Skeletal muscle satellite cell (primary cell): ENCODE data around the gene TSFM.

Source experiments
- H3K27me3 ChIP-seq: 2 replicates; pipeline ENCODE4 v1.7.0; 2013; ENCODE audit warnings: low read length; ENCODE audit not compliant: control insufficient read depth, insufficient read depth
- H3K36me3 ChIP-seq: 2 replicates; pipeline ENCODE4 v1.7.0; 2013; ENCODE audit warnings: mild to moderate bottlenecking, control low read depth, low read length; ENCODE audit not compliant: insufficient read depth
- H3K4me1 ChIP-seq: 2 replicates; pipeline ENCODE4 v1.7.0; 2013; ENCODE audit warnings: low read length; ENCODE audit not compliant: control insufficient read depth, insufficient read depth
- H3K4me2 ChIP-seq: 2 replicates; pipeline ENCODE4 v1.7.0; 2013; ENCODE audit warnings: mild to moderate bottlenecking, low read length
- H3K4me3 ChIP-seq: 2 replicates; pipeline ENCODE4 v1.7.0; 2013; ENCODE audit warnings: low read length
- H3K9ac ChIP-seq: 2 replicates; pipeline ENCODE4 v1.7.0; 2013; ENCODE audit warnings: mild to moderate bottlenecking, low read depth, low read length, moderate library complexity
- H3K9me3 ChIP-seq: replicated peaks from 2 replicates; pipeline ENCODE4 v1.7.0; 2013; ENCODE audit warnings: mild to moderate bottlenecking, control low read depth, low read length

TSFM gene

GRCh38 chr12:57834086-57834876 is 51.7 kb downstream of the TSFM start:
- peaks cover 2% of the 10 kb centered on the region for H3K36me3 ChIP-seq
- H3K27me3 ChIP-seq, result no peaks in the 10 kb centered on the region
- H3K9me3 ChIP-seq, result no peaks in the 10 kb centered on the region
- no peak overlapping the region for H3K9ac ChIP-seq
- H3K4me1 ChIP-seq, result peaks cover 60% of the 10 kb centered on the region
- no peak overlapping the region for H3K4me3 ChIP-seq
- no peak overlapping the region for H3K4me2 ChIP-seq

GRCh38 chr12:57835366-57836288 is 53.0 kb downstream of the TSFM start:
- H3K9me3 ChIP-seq, result no peaks in the 10 kb centered on the region
- no peaks in the 10 kb centered on the region for H3K27me3 ChIP-seq
- H3K4me3 ChIP-seq, result no peak overlapping the region
- H3K4me1 ChIP-seq, result peaks cover 65% of the 10 kb centered on the region
- H3K9ac ChIP-seq, result no peak overlapping the region
- H3K36me3 ChIP-seq, result no peaks in the 10 kb centered on the region
- H3K4me2 ChIP-seq, result peak overlapping the region; percentile 68

- H3K4me2 ChIP-seq, result peak overlapping the region; percentile 68
- no peaks in the 10 kb centered on the region for H3K36me3 ChIP-seq
- H3K9ac ChIP-seq, result peak overlapping the region; percentile 36
- no peaks in the 10 kb centered on the region for H3K27me3 ChIP-seq
- H3K4me1 ChIP-seq, result peaks cover 73% of the 10 kb centered on the region
- no peaks in the 10 kb centered on the region for H3K9me3 ChIP-seq
- peak overlapping the region; percentile 47 for H3K4me3 ChIP-seq
These were observed 54.1 kb downstream of the TSFM start for GRCh38 chr12:57836442-57837375.

GRCh38 chr12:57837864-57838562 is 55.4 kb downstream of the TSFM start:
- H3K9me3 ChIP-seq, result no peaks in the 10 kb centered on the region
- H3K36me3 ChIP-seq, result no peaks in the 10 kb centered on the region
- H3K27me3 ChIP-seq, result no peaks in the 10 kb centered on the region
- H3K4me1 ChIP-seq, result peaks cover 73% of the 10 kb centered on the region
- no peak overlapping the region for H3K9ac ChIP-seq
- peak overlapping the region; percentile 68 for H3K4me2 ChIP-seq
- H3K4me3 ChIP-seq, result peak overlapping the region; percentile 26

GRCh38 chr12:57838594-57839302 is 56.2 kb downstream of the TSFM start:
- H3K36me3 ChIP-seq, result no peaks in the 10 kb centered on the region
- peak overlapping the region; percentile 68 for H3K4me2 ChIP-seq
- H3K4me1 ChIP-seq, result peaks cover 74% of the 10 kb centered on the region
- H3K4me3 ChIP-seq, result no peak overlapping the region
- no peaks in the 10 kb centered on the region for H3K9me3 ChIP-seq
- no peak overlapping the region for H3K9ac ChIP-seq
- H3K27me3 ChIP-seq, result no peaks in the 10 kb centered on the region

- Histone ChIP-seq H3K9ac (no peak overlapping the region), H3K36me3 (no peaks in the 10 kb centered on the region), H3K9me3 (no peaks in the 10 kb centered on the region), H3K4me1 (peaks cover 83% of the 10 kb centered on the region), H3K4me3 (no peak overlapping the region), H3K27me3 (no peaks in the 10 kb centered on the region), H3K4me2 (no peak overlapping the region)
These were observed 57.4 kb downstream of the TSFM start for GRCh38 chr12:57839996-57840395.

GRCh38 chr12:57840726-57841125 is 58.1 kb downstream of the TSFM start:
- no peak overlapping the region for H3K4me3 ChIP-seq
- peak overlapping the region; percentile 16 for H3K4me2 ChIP-seq

GRCh38 chr12:57841445-57841844 is 58.9 kb downstream of the TSFM start:
- Histone ChIP-seq H3K4me3 (no peak overlapping the region), H3K27me3 (no peaks in the 10 kb centered on the region), H3K36me3 (no peaks in the 10 kb centered on the region), H3K4me1 (peaks cover 70% of the 10 kb centered on the region), H3K9me3 (no peaks in the 10 kb centered on the region), H3K4me2 (peak overlapping the region; percentile 16), H3K9ac (no peak overlapping the region)

More at GRCh38 chr12:57840726-57841125, 58.1 kb downstream of the TSFM start:
- peaks cover 78% of the 10 kb centered on the region for H3K4me1 ChIP-seq
- no peaks in the 10 kb centered on the region for H3K9me3 ChIP-seq
- H3K36me3 ChIP-seq, result no peaks in the 10 kb centered on the region
- no peaks in the 10 kb centered on the region for H3K27me3 ChIP-seq
- no peak overlapping the region for H3K9ac ChIP-seq

GRCh38 chr12:57842342-57843294 is 60.0 kb downstream of the TSFM start:
- H3K9me3 ChIP-seq, result no peaks in the 10 kb centered on the region
- peak overlapping the region; percentile 42 for H3K9ac ChIP-seq
- no peaks in the 10 kb centered on the region for H3K27me3 ChIP-seq
- H3K4me3 ChIP-seq, result peak overlapping the region; percentile 99
- H3K4me1 ChIP-seq, result peaks cover 63% of the 10 kb centered on the region
- peak overlapping the region; percentile 92 for H3K4me2 ChIP-seq
- H3K36me3 ChIP-seq, result no peaks in the 10 kb centered on the region
